Stimulated activated CD4-positive, alpha-beta T cell treated with anti-CD3 and anti-CD28 coated beads, Interleukin-1b, Interleukin-23, amount 100 ng/mL, for 4 hours (primary cell): ENCODE data around the gene SZT2.

Experiments used
- DNase-seq, 2 donors: peaks; one replicate each; pipeline ENCODE4 v3.0.0-alpha.2; 2020; ENCODE audit warnings: low read depth in 2 of 2

The SZT2 gene

DNA sequence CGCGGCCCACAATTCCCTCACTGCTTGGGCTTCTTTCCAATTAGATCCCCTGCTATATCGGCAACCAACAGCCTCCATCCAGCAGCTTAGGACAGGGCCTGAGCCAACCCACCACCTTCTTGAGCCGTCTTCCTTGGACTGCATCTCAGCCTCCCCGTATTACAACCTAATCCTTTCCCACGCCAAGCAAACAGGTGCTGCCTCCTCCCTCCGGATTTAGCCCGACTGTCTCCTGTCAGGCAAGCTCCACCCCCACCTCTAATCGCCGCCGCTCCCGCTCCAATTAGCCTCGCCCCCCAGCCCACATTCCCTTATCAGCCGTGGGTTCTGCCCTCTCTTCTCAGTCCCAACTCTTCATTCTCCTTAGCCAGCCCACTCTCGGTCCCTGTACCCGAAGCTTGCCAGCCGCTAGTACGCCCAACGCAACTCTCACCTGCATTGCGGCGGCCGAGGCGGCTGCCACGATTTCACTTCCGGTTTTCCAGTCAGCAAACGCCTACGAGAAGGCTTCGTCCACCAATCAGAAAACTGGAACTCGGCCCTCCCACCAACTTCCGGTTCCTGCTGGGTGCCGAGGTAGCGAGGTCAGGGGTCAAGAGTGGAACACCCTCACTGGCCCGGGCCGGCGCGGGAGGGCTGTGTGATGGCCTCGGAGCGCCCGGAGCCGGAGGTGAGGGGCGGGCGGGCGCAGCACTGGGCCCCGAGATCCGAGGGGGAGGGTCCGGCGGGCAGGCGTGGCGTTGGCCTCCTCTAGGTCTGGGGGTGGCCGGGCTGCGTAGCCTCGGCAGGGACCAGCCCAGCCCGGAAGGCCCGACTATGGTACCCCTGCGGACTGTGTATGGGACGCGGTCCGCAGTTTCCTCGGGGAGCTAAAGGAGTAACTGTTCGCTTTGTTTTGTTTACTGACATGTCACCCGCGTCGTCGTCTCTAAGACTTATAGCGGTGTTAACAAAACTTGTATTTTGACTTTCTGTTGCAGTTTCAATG lies at the start of gene SZT2, which contains the start of gene MED8:
Gene SZT2, plus strand, starts transcription at position 574 of the 988 bp plus-strand sequence. Its CDS starts 70 bp downstream, at position 644.
Gene MED8, minus strand, starts transcription at position 475 of the 988 bp plus-strand sequence. Its CDS starts 36 bp downstream, at position 439.
- peak; percentile 83 to 88 for DNase-seq

- DNase-seq, result no peak
These were observed 49.1 kb upstream of the SZT2 start for GRCh38 chr1:43340559-43340958.

- no peak for DNase-seq
These were observed 45.3 kb upstream of the SZT2 start for GRCh38 chr1:43344267-43344850.

GRCh38 chr1:43345120-43345519 lies 44.6 kb upstream of the SZT2 start:
- DNase-seq, result no peak

DNA sequence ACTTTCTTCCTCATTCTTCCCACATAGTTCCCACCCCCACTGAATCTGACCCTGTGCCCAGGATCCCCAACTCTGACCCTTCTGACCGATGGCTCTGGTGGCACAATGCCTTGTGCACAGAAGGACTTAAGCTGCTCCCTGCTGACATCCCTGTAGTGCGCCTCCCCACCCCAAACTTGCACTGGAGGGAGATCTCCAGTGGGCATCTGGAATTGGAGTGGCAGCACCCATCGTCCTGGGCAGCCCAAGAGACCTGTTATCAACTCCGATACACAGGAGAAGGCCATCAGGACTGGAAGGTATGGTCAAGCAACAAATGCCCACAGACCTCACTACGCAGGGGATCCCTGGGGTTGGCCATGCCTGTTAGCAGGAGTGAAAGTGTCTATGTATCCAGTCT lies 43.1 kb upstream of the SZT2 start:
- DNase-seq, result no peak

- no peak for DNase-seq
These were observed 41.3 kb upstream of the SZT2 start for GRCh38 chr1:43348343-43348808.

- peak; percentile 27 to 29 for DNase-seq
These were observed 40.7 kb upstream of the SZT2 start for GRCh38 chr1:43348809-43349593.

DNA sequence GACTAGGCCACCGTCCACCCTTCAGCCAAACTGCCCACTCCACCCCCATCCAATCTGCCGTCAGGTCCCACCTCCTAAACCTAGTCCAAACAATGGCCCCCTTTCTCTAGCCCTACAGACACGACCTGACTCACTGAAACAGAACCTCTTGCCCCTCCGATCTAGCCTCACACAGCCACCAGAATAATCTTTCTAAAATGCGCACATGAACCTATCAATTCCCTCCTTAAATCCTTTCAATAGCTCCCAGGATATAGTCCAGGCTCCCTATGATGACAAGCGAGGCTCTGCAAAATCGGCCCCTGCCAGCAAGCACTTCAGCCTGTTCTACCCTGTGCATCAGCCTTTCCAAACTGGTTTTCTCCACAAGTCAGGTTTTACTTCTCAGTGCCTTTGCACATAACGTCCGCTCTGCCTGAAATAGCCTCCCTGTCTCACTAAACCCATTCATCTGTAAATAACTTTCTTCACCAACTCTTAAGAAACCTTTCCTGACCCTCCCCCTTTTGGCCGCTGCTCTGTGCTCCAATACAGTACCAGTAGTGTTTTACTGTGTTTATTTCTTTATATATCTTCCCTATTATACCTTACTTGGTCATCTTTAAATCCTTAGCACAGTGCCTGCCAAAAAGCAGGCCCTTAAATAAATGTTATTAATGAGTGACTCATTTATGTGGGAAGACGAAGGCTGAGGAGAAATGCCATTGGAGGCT lies 39.9 kb upstream of the SZT2 start:
- no peak for DNase-seq

DNA sequence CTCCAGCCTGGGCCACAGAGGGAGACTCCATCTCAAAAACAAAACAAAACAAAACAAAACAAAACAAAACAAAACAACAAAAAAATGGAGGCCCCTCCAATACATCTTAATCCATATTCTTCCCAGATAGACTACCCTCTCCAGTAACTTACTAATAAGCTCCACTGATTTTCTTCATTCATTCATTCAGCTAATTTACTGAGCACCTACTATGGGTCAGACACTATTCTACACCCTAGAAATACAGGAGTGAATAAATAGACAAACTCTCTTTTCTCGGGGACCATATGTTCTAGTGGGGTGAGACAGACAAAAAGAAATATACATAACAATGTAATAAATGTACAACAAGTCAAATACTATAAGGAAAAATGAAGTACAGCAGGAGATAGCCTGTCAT lies 38.7 kb upstream of the SZT2 start:
- DNase-seq, result no peak

GRCh38 chr1:43351421-43352350 lies 38.0 kb upstream of the SZT2 start:
- no peak for DNase-seq

DNA sequence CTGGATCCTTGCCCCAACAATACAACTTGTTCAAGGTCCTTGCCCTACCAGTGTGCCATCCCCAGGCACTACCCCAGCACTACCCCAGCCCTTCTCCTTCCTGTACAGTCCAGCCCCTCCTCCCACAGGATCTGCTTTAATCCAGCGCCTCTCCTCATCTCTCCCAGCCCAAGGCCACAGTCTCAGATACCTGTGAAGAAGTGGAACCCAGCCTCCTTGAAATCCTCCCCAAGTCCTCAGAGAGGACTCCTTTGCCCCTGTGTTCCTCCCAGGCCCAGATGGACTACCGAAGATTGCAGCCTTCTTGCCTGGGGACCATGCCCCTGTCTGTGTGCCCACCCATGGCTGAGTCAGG lies 37.4 kb upstream of the SZT2 start:
- no peak for DNase-seq

GRCh38 chr1:43352881-43353280 lies 36.8 kb upstream of the SZT2 start:
- DNase-seq, result no peak

- no peak for DNase-seq
These were observed 35.2 kb upstream of the SZT2 start for GRCh38 chr1:43354471-43354870.

- DNase-seq, result no peak
These were observed 34.8 kb upstream of the SZT2 start for GRCh38 chr1:43354936-43355335.

GRCh38 chr1:43357251-43357650 lies 32.4 kb upstream of the SZT2 start:
- DNase-seq, result no peak

DNA sequence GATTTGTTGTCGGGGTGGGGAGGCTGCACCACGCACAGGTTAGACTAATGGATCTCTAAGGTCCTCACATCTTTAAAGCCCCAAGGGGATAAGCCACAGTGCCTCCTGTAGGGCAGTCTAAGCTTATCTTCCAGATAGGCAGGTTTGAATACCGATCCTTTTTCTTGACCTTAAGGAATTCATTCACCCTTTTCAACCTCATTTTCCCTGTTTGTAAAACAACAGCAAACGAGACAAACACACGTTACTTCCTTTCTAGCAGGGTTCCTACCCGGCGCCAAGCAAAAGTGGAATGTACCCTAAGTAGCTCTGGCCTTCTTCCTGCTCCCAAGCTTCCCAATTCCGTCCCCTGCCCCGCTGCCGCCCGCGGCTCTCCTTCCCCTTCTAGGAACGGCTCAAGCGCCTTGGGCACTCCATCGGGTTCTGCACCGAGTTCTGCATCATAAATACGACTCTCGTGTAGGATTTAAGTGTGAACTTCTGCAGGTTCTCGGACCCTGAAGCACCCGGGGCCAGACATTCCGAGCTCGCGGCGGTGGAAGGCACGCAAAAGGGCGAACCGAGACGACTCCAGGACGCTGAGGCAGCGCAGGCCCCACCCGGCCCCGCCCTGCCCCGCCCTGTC lies 31.5 kb upstream of the SZT2 start:
- no peak for DNase-seq

- peak; percentile 95 to 98 for DNase-seq
These were observed 30.7 kb upstream of the SZT2 start, which contains the start of gene CDC20 for GRCh38 chr1:43358746-43359693. Gene CDC20, plus strand, starts transcription at chr1:43358981. Its CDS starts 235 bp downstream, at chr1:43359216.

DNA sequence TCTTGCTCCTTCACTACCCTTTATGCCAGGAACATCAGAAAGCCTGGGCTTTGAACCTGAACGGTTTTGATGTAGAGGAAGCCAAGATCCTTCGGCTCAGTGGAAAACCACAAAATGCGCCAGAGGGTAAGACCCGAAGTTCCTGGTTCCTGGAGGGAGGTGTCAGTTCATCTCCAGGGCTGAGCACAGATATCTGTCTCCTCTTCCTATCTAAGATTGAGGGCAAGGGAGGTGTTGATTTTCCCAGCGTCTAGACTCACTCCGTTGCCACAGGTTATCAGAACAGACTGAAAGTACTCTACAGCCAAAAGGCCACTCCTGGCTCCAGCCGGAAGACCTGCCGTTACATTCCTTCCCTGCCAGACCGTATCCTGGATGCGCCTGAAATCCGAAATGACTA lies 30.0 kb upstream of the SZT2 start:
- no peak for DNase-seq

DNA sequence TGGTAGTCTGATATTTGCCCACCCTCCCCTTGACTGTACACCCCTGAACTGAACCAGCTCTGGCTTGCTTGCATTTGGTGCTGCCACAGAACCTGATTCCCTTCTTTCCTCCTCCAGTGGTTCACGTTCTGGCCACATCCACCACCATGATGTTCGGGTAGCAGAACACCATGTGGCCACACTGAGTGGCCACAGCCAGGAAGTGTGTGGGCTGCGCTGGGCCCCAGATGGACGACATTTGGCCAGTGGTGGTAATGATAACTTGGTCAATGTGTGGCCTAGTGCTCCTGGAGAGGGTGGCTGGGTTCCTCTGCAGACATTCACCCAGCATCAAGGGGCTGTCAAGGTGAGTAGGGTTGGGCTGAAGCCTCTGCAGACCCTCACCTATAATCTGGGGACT lies 29.1 kb upstream of the SZT2 start:
- no peak for DNase-seq
